Measurements from ENCODE around the gene ZNRD2. TPM values are rescaled to one million over a fixed set of nuclear protein-coding genes. Genes with fewer than 3 reads are reported as not detected.

ZNRD2 gene
- total and polyA plus RNA-seq, 12 donors = 9.4 to 135 (median 56.0) TPM

DNA sequence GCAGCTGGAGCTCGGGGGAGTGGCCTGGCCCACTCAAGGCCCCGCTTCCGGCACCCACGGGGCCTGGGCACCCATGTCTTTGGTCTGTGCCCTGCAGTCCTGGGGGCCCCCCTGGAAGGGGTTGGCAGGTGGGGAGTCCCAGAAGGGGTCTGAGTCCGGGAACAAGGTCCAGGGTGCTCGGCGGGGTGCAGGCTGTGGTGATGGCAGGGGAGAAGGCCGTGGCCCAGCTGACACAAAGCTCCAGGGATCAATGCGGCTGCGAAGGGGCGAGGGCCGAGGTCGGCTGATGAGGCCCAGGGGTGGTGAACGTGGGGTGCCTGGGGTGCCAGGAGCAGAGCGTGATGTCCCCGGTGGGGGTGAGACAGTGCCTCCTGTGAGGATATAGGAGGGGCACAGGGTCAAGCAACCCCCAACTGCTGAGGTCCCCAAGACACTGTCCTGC is 28.0 kb downstream of the ZNRD2 start:
- no peak for DNase-seq
- intact Hi-C loops (cut with DNase I) = no loop called here
- Histone ChIP-seq H3K4me1 (replicated peaks in 1 of 2) (no peaks in the 10 kb centered on the region), H3K27me3 (no peaks in the 10 kb centered on the region), H3K36me3 (replicated peaks in 1 of 2) (peaks cover 0 to 26% of the 10 kb centered on the region in 2 donors), H3K4me3 (no peak overlapping the region), H3K27ac (no peak overlapping the region), H3K9me3 (replicated peaks in 1 of 3) (no peaks in the 10 kb centered on the region)
- WGBS, 4 donors = 86 to 92% (median 89%) methylated on average over 8 to 16 of the region's 16 CpGs
- TF ChIP-seq POLR2A (IDR thresholded peaks at IDR 0.05) = no peak
- TF ChIP-seq, protein P1, sequence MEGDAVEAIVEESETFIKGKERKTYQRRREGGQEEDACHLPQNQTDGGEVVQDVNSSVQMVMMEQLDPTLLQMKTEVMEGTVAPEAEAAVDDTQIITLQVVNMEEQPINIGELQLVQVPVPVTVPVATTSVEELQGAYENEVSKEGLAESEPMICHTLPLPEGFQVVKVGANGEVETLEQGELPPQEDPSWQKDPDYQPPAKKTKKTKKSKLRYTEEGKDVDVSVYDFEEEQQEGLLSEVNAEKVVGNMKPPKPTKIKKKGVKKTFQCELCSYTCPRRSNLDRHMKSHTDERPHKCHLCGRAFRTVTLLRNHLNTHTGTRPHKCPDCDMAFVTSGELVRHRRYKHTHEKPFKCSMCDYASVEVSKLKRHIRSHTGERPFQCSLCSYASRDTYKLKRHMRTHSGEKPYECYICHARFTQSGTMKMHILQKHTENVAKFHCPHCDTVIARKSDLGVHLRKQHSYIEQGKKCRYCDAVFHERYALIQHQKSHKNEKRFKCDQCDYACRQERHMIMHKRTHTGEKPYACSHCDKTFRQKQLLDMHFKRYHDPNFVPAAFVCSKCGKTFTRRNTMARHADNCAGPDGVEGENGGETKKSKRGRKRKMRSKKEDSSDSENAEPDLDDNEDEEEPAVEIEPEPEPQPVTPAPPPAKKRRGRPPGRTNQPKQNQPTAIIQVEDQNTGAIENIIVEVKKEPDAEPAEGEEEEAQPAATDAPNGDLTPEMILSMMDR (IDR thresholded peaks at IDR 0.05) = no peak

DNA sequence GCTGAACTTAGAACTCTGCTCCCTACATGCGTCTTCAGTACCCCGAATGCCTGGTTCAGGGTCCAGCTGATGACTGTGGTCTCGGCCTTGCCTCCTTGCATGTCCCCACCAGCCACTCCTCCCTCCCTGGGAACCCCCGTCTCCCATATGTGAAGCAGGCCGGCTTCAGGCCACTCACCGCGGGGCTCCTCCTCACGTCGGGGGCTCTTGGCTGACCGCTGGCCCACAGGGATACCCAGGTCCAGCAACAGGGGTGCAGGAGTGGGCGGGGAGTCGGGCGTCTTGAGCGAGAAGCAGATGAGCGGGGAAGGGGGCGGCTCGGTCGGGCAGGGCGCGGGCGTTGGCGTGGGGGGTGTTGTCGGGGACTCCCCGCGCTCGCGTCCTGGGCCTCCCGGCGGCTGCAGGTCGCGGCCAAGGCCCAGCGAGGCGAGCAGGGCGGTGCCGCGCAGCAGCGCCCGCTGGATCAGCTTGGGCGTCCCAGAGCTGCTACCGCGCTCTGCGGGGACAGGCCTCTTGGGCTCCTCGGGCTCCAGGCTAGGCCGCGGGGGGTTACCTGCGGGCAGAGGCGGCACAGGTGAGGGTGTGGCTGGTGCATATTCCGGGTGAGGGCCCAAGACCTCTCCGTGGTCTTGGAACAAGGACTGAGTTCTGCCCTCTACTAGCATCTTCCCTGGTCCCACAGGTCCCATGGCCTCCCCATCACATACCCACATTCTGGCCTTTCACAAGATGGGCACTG is 29.1 kb downstream of the ZNRD2 start:
- Histone ChIP-seq H3K36me3 (replicated peaks in 1 of 2) (peaks cover 0 to 37% of the 10 kb centered on the region in 2 donors), H3K4me3 (no peak overlapping the region), H3K4me1 (replicated peaks in 1 of 2) (no peaks in the 10 kb centered on the region), H3K9me3 (replicated peaks in 1 of 3) (no peaks in the 10 kb centered on the region), H3K27ac (no peak overlapping the region), H3K27me3 (no peaks in the 10 kb centered on the region)
- no peak for DNase-seq
- 84 to 88% (median 87%) methylated on average over 34 to 49 of the region's 49 CpGs for WGBS, 4 donors
- intact Hi-C loops (cut with DNase I) = no loop called here
- TF ChIP-seq, protein P1 (IDR thresholded peaks at IDR 0.05) = no peak
- TF ChIP-seq POLR2A (IDR thresholded peaks at IDR 0.05) = no peak

DNA sequence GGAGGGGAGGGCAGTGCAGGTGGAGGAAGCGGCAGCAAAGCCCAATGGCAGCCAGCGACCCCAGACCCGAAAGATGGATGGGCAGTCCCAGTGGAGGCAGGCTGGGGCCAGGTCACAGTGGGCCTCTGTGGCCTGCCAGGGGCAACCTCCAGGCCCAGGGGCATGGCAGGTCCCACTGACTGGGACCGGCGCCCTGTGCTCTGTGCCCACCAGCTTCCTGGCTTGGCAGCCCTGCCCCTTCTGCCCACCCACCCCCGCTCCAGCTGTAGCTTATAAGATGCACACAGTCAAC is 29.6 kb downstream of the ZNRD2 start:
- TF ChIP-seq, protein P1 (IDR thresholded peaks at IDR 0.05) = no peak
- no peak for TF ChIP-seq POLR2A (IDR thresholded peaks at IDR 0.05)
- Histone ChIP-seq H3K36me3 (replicated peaks in 1 of 2) (peaks cover 0 to 42% of the 10 kb centered on the region in 2 donors), H3K4me3 (no peak overlapping the region), H3K27ac (no peak overlapping the region), H3K4me1 (replicated peaks in 1 of 2) (no peaks in the 10 kb centered on the region), H3K9me3 (replicated peaks in 1 of 3) (no peaks in the 10 kb centered on the region), H3K27me3 (no peaks in the 10 kb centered on the region)
- no peak for DNase-seq
- 96 to 100% (median 98%) methylated on average over 3 to 6 of the region's 6 CpGs; no CpG with 5 or more reads in 1 of the 4 donors for WGBS, 4 donors
- intact Hi-C loops (cut with DNase I) = no loop called here

DNA sequence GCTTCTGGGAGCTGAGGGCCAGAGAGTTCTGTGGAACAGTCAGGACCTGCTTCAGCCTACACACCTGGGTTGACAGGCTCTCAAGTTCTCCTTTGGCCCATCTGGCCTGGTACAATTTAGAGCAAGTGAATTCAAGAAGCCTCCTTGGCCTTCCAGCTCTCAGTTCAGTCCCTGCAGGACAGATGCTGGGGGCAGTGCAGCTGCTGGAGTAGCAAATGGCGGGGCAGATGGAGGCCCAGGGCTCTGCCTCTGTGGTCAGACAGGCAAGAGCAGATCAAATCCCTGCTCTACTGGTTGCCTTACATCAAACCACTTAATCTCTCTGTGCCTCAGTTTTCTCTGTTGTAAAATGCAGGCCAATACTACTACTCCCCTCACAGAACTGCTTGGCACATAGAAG is 34.0 kb downstream of the ZNRD2 start:
- DNase-seq = no peak
- Histone ChIP-seq H3K36me3 (replicated peaks in 1 of 2) (peaks cover 0 to 59% of the 10 kb centered on the region in 2 donors), H3K4me1 (replicated peaks in 1 of 2) (peaks cover 11 to 17% of the 10 kb centered on the region in 2 donors), H3K27ac (no peak overlapping the region), H3K4me3 (no peak overlapping the region), H3K9me3 (replicated peaks in 1 of 3) (no peaks in the 10 kb centered on the region), H3K27me3 (no peaks in the 10 kb centered on the region)
- intact Hi-C loops (cut with DNase I) = no loop called here
- TF ChIP-seq, protein P1 (IDR thresholded peaks at IDR 0.05) = no peak
- no peak for TF ChIP-seq POLR2A (IDR thresholded peaks at IDR 0.05)
- 97 to 100% (median 100%) methylated on average over 1 of the region's 1 CpG; no CpG with 5 or more reads in 1 of the 4 donors for WGBS, 4 donors
